OCI-LY3 (cell line): ENCODE results near the gene TTC6.

ENCODE experiments used
- CTCF ChIP-seq: fragments of 200-600, 300-600 bp; sonication (generic); IDR thresholded peaks from 2 replicates; pipeline ENCODE4 v1.5.1; 2014; ENCODE audit warnings: antibody characterized with exemption, low read length, low read depth
- EZH2phosphoT487 ChIP-seq: fragments of 200-600 bp; shearing (Covaris generic); IDR thresholded peaks from 2 replicates; pipeline ENCODE4 v1.6.1; 2018; ENCODE audit warnings: antibody characterized with exemption, mixed run types, low read depth

GRCh38 chr14:37587881-37588666, 7.4 kb upstream of the TTC6 start:
- no peak for TF ChIP-seq EZH2phosphoT487
- TF ChIP-seq CTCF = no peak
